Lung (tissue), 12 donors: Measurements from ENCODE around the gene MBP. TPM values are rescaled to one million over a fixed set of nuclear protein-coding genes. Genes with fewer than 3 reads are reported as not detected.

Experiments used
- ATAC-seq: fragments of 200-7000 bp; cut with Tn5 transposase; one replicate; pipeline ENCODE4 v1.9.1; 2020; ENCODE audit warnings: moderate number of reproducible peaks; ENCODE audit not compliant: insufficient read depth, low FRiP score
- DNase-seq, 3 donors: peaks; one replicate each; pipeline ENCODE4 v3.0.0-alpha.2; 2013 to 2017
- H3K27ac ChIP-seq, 2 donors: one replicate each; pipeline ENCODE4 v1.5.1; 2013; ENCODE audit warnings: mild to moderate bottlenecking in 2 of 2, moderate library complexity in 2 of 2, control low read depth in 1 of 2, inconsistent platforms in 1 of 2, low read depth in 1 of 2, low read length in 1 of 2
- H3K27me3 ChIP-seq, 3 donors: one replicate each; pipeline ENCODE4 v1.5.1; 2013; ENCODE audit warnings: low read length in 2 of 3; ENCODE audit not compliant: control insufficient read depth in 3 of 3, insufficient read depth in 3 of 3
- H3K36me3 ChIP-seq, 4 donors: one replicate each; pipeline ENCODE4 v1.5.1; 2013; ENCODE audit warnings: low read length in 4 of 4, mild to moderate bottlenecking in 1 of 4, moderate library complexity in 1 of 4; ENCODE audit not compliant: control insufficient read depth in 4 of 4, insufficient read depth in 4 of 4
- H3K4me1 ChIP-seq, 5 donors: one replicate each; pipeline ENCODE4 v1.5.1; 2013; ENCODE audit warnings: low read length in 5 of 5, mild to moderate bottlenecking in 2 of 5, moderate library complexity in 1 of 5; ENCODE audit not compliant: control insufficient read depth in 5 of 5, insufficient read depth in 5 of 5
- H3K4me3 ChIP-seq: one replicate; pipeline ENCODE4 v1.5.1; 2013; ENCODE audit warnings: mild to moderate bottlenecking, control low read depth, moderate library complexity
- H3K9ac ChIP-seq, 2 donors: one replicate each; pipeline ENCODE4 v1.5.1; 2013; ENCODE audit warnings: low read length in 2 of 2, control low read depth in 1 of 2; ENCODE audit not compliant: insufficient read depth in 1 of 2
- H3K9me3 ChIP-seq, 4 donors: one replicate each; pipeline ENCODE4 v1.5.1; 2013; ENCODE audit warnings: low read length in 3 of 4, mild to moderate bottlenecking in 1 of 4, moderate library complexity in 1 of 4; ENCODE audit not compliant: control insufficient read depth in 4 of 4, insufficient read depth in 3 of 4
- CTCF ChIP-seq: IDR thresholded peaks from 2 replicates; pipeline ENCODE4 v1.5.1; 2012; ENCODE audit warnings: mild to moderate bottlenecking; ENCODE audit errors: control extremely low read depth, extremely low read depth
- WGBS, 2 donors: extraction: QIAGEN DNeasy Blood & Tissue Kit; methylation state at CpG; one replicate each; pipeline ENCODE4 v1.1.7; 2013; 5-methylcytosine and 5-hydroxymethylcytosine counted together
- polyA plus RNA-seq, 2 donors: library from polyadenylated mRNA; stranded (reverse); fragments of 200-250 nt; gene quantifications; one replicate each; pipeline ENCODE4 v1.2.1, GENCODE V29; 2013
- total RNA-seq, 2 donors: library from RNA; depleted of rRNA in 1 of 2; stranded (reverse); fragments of >200 nt in 1 of 2; gene quantifications; one replicate each; pipeline ENCODE4 v1.2.1, GENCODE V29; 2014 to 2021
- donor health status: control.
- donor health status: control.
- donor health status: Bipolar disorder and iron deficiency.
- donor health status: healthy.
- donor health status: DM: yes; HTN: yes; CAD: no.

Gene MBP
- total and polyA plus RNA-seq, 4 donors, result 15.6 to 64.1 (median 30.9) TPM

- ATAC-seq (no peak), DNase-seq (no peak)
- no peaks in the 10 kb centered on the region for H3K36me3 ChIP-seq
- no peak overlapping the region for H3K27ac ChIP-seq
- no peak overlapping the region for H3K9ac ChIP-seq
- no peak for TF ChIP-seq CTCF
- no peak overlapping the region for H3K4me3 ChIP-seq
- H3K4me1 ChIP-seq, result peaks cover 0 to 20% (median 2%) of the 10 kb centered on the region in 5 donors
- WGBS, 2 donors, result 91 to 92% methylated on average over 7 of the region's 7 CpGs
- no peaks in the 10 kb centered on the region for H3K27me3 ChIP-seq
- no peaks in the 10 kb centered on the region for H3K9me3 ChIP-seq
Observed at GRCh38 chr18:77077401-77077800, 55.2 kb downstream of the MBP start.

- WGBS, 2 donors, result 84 to 89% methylated on average over 9 of the region's 9 CpGs
- Histone ChIP-seq H3K4me3 (no peak overlapping the region), H3K36me3 (no peaks in the 10 kb centered on the region), H3K9ac (no peak overlapping the region), H3K4me1 (peaks cover 0 to 19% (median 11%) of the 10 kb centered on the region in 5 donors), H3K27ac (no peak overlapping the region), H3K27me3 (no peaks in the 10 kb centered on the region), H3K9me3 (no peaks in the 10 kb centered on the region)
- DNase-seq (no peak), ATAC-seq (no peak)
- TF ChIP-seq CTCF, result no peak
Observed at GRCh38 chr18:77076111-77076510, 56.5 kb downstream of the MBP start.

- H3K4me1 ChIP-seq, result peaks cover 0 to 20% (median 11%) of the 10 kb centered on the region in 5 donors
- peaks cover 0 to 3% (median 0%) of the 10 kb centered on the region in 4 donors for H3K36me3 ChIP-seq
- H3K27ac ChIP-seq, result no peak overlapping the region
- H3K27me3 ChIP-seq, result no peaks in the 10 kb centered on the region
- WGBS, 2 donors, result 76 to 87% methylated on average over 7 of the region's 7 CpGs
- H3K4me3 ChIP-seq, result no peak overlapping the region
- no peaks in the 10 kb centered on the region for H3K9me3 ChIP-seq
- no peak overlapping the region for H3K9ac ChIP-seq
- ATAC-seq (no peak), DNase-seq (no peak)
- no peak for TF ChIP-seq CTCF
Observed at GRCh38 chr18:77074431-77074830, 58.2 kb downstream of the MBP start.
